ENCODE measurements around the gene ATP10A. TPM values are rescaled to one million over a fixed set of nuclear protein-coding genes. Genes with fewer than 3 reads are reported as not detected.
"Not testable (repeated sequence)": the region's sequence is repeated elsewhere in the genome, so short reads cannot be mapped to it uniquely, and the experiment has no call there.

ATP10A gene
- total RNA-seq, 3 donors from 2014 or later, result 2.4 to 4.5 (median 2.7) TPM

- Histone ChIP-seq H3K9me3 (peaks cover 6% of the 10 kb centered on the region), H3K4me1 (ENCODE audit: low read depth) (no peaks in the 10 kb centered on the region), H3K4me3 (no peak overlapping the region), H3K36me3 (ENCODE audit: low read depth) (no peaks in the 10 kb centered on the region)
- DNase-seq (no peak), ATAC-seq (no peak)
- no peak for TF ChIP-seq CTCF (IDR thresholded peaks at IDR 0.05)
- intact Hi-C loops (cut with DNase I, micrococcal nuclease), result no loop called here
These were observed 88.3 kb downstream of the ATP10A start for GRCh38 chr15:25774871-25775270.

- intact Hi-C loops (cut with DNase I, micrococcal nuclease), result no loop called here
- no peaks in the 10 kb centered on the region for H3K4me1 ChIP-seq (ENCODE audit: low read depth)
- ATAC-seq (peak; percentile 27), DNase-seq (no peak)
- TF ChIP-seq CTCF (IDR thresholded peaks at IDR 0.05), result no peak
- no peak overlapping the region for H3K4me3 ChIP-seq
- H3K36me3 ChIP-seq (ENCODE audit: low read depth), result no peaks in the 10 kb centered on the region
- H3K9me3 ChIP-seq, result peaks cover 6% of the 10 kb centered on the region
These were observed 89.9 kb downstream of the ATP10A start for GRCh38 chr15:25773248-25773647.

- no peak overlapping the region for H3K4me3 ChIP-seq
- TF ChIP-seq CTCF (IDR thresholded peaks at IDR 0.05), result no peak
- H3K36me3 ChIP-seq (ENCODE audit: low read depth), result no peaks in the 10 kb centered on the region
- no peaks in the 10 kb centered on the region for H3K4me1 ChIP-seq (ENCODE audit: low read depth)
- intact Hi-C loops (cut with DNase I, micrococcal nuclease), result no loop called here
- ATAC-seq (no peak), DNase-seq (no peak)
- peaks cover 6% of the 10 kb centered on the region for H3K9me3 ChIP-seq
These were observed 90.6 kb downstream of the ATP10A start for GRCh38 chr15:25772500-25772899.

- H3K4me3 ChIP-seq; H3K36me3 ChIP-seq (ENCODE audit: low read depth); H3K9me3 ChIP-seq; ATAC-seq; intact Hi-C loops (cut with DNase I, micrococcal nuclease); H3K4me1 ChIP-seq (ENCODE audit: low read depth); DNase-seq: not testable (repeated sequence)
These were observed 91.4 kb downstream of the ATP10A start for GRCh38 chr15:25771736-25772135.

- no peaks in the 10 kb centered on the region for H3K36me3 ChIP-seq (ENCODE audit: low read depth)
- intact Hi-C loops (cut with DNase I, micrococcal nuclease), result no loop called here
- DNase-seq (no peak), ATAC-seq (no peak)
- TF ChIP-seq CTCF (IDR thresholded peaks at IDR 0.05), result no peak
- H3K9me3 ChIP-seq, result no peaks in the 10 kb centered on the region
- no peak overlapping the region for H3K4me3 ChIP-seq
- no peaks in the 10 kb centered on the region for H3K4me1 ChIP-seq (ENCODE audit: low read depth)
These were observed 91.8 kb downstream of the ATP10A start for GRCh38 chr15:25771338-25771706.

- no peak for TF ChIP-seq CTCF (IDR thresholded peaks at IDR 0.05)
- no peak overlapping the region for H3K4me3 ChIP-seq
- intact Hi-C loops (cut with DNase I, micrococcal nuclease), result no loop called here
- no peak for DNase-seq
- H3K9me3 ChIP-seq, result no peaks in the 10 kb centered on the region
- no peaks in the 10 kb centered on the region for H3K4me1 ChIP-seq (ENCODE audit: low read depth)
- H3K36me3 ChIP-seq (ENCODE audit: low read depth), result no peaks in the 10 kb centered on the region
- no peak for ATAC-seq
These were observed 92.3 kb downstream of the ATP10A start for GRCh38 chr15:25770618-25771337.
